NCI-H510A treated with DMSO at 0.1 percent for 48 hours (cell line): ENCODE results near the gene PCGF5.

ENCODE experiments used
- DNase-seq: peaks from one replicate; lab custom pipeline; 2025; lab: John Stamatoyannopoulos, UW

PCGF5 gene

GRCh38 chr10:91328320-91328984, 108.0 kb downstream of the PCGF5 start:
- no peak for DNase-seq
